Prostate gland (tissue), 2 donors: Measurements from ENCODE around the gene SPC24.

Experiments used
- CTCF ChIP-seq, 4 experiments: fragments of 200-600 bp in 2 of 4; fragments of 450-650 bp in 2 of 4; sonication (generic) in 2 of 4; IDR thresholded peaks; 1 replicate in 3 of 4; 2 replicates in 1 of 4; pipeline ENCODE4 v1.5.1; 2016 to 2019; ENCODE audit warnings: antibody characterized with exemption in 4 of 4, mild to moderate bottlenecking in 2 of 4, moderate library complexity in 2 of 4
- POLR2A ChIP-seq: fragments of 450-650 bp; IDR thresholded peaks from one replicate; pipeline ENCODE4 v1.6.1; 2016; ENCODE audit warnings: antibody characterized with exemption, mild to moderate bottlenecking
- POLR2AphosphoS5 ChIP-seq: sonication (generic); formaldehyde crosslinking; IDR thresholded peaks from one replicate; pipeline ENCODE4 v1.6.1; 2017; ENCODE audit warnings: antibody characterized with exemption

- TF ChIP-seq POLR2A (no peak), POLR2AphosphoS5 (no peak), CTCF (IDR thresholded peaks at IDR 0.05) (no peak)
These were observed 17.0 kb upstream of the SPC24 start for GRCh38 chr19:11172576-11172975.
